NCI-H2029 treated with DMSO at 0.1 percent for 48 hours (cell line): ENCODE data around the gene ZNF467.

Source experiments
- DNase-seq: peaks from one replicate; lab custom pipeline; 2025; lab: John Stamatoyannopoulos, UW

The ZNF467 gene

DNA sequence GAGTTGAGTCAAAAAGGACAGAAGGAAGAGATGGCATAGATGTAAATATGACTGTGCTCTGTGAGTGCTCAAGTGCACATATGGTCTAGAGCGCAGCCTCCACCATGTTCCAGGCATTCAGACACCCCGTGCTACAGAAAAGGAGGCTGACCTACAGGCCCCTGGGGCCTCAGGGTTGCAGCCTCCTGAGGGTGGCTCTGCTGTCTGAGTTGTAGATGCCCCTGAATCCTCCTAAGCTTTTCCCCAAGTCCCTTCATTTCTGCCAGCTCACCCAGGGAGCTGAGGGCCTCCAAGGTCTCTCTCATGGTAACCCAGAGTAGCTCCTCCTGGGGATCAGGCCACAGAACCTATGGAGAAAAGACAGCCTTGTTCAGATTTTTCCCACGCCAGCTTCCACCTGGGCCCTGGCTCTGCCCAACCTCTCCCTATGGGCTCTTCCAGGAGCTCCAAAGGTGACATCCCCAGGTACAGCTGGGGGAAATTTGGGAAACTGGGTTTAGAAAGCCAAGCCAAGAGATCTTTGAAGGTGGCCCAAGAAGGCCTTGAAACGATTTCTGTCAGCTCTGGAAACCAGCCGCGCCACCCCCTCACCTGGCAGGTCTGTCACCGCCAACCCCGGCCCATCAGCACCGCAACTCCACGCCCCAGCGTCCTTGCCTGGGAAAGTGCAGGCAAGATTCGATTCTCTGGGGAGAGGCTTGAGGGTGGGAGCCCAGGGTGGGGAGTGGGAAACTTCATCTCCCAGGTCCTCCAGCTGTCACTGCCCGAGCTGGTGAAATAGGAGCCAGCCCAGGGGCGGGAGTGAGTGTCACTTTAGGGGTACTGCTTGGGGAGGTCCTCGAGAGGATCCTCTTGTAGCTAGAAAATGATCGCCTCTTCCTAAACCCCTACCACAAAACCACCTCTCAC, 2.4 kb downstream of the ZNF467 start:
- no peak for DNase-seq

- no peak for DNase-seq
Measured at GRCh38 chr7:149769915-149770314, 3.5 kb downstream of the ZNF467 start.

DNA sequence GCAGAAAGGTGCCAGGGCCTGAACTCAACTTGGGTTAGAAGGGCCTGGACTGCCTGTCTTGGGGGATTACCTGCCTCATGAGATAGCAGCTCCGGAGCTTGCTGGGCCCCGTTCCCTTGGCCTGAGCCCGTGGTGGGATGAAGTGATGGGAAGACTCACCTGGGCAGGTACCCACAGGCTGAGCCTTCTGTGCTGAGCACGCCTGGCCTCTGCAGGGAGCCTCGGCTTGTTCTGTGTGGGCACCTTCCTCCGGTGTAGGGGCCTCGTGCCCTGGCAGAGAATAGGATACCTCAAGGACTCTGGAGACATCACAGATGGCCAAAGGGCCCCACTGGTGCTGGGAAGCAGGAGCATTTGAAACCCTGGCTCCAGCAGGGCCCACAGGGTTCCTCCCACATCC, 4.5 kb downstream of the ZNF467 start:
- no peak for DNase-seq

- DNase-seq, result no peak
Measured at GRCh38 chr7:149767068-149767467, 6.3 kb downstream of the ZNF467 start.

- no peak for DNase-seq
Measured at GRCh38 chr7:149766135-149766675, 7.2 kb downstream of the ZNF467 start.

- no peak for DNase-seq
Measured at GRCh38 chr7:149765399-149766121, 7.8 kb downstream of the ZNF467 start.

GRCh38 chr7:149764481-149765398, 8.6 kb downstream of the ZNF467 start:
- no peak for DNase-seq

- no peak for DNase-seq
Measured at GRCh38 chr7:149763563-149764240, 9.7 kb downstream of the ZNF467 start.

- no peak for DNase-seq
Measured at GRCh38 chr7:149762610-149763009, 10.8 kb downstream of the ZNF467 start.

- DNase-seq, result no peak
Measured at GRCh38 chr7:149762089-149762488, 11.3 kb downstream of the ZNF467 start.

DNA sequence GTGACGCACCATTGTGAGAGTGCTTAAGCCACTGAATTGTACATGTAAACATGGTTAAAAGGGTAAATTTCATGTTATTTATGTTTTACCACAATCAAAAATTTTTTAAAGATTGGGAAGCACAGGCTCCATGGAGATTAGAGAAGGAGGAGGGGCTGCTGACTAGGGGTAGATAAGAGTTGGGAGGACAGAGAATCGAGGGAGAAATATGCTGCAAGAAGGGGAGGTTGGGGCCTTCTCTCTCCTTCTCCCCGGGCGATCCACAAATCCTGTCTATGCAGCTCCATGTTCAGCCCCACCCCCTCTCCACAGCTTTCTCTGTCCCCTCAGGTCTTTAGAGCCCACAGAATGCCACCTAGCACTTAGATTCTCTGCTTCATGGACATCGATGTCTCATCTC, 12.1 kb downstream of the ZNF467 start:
- DNase-seq, result no peak

DNA sequence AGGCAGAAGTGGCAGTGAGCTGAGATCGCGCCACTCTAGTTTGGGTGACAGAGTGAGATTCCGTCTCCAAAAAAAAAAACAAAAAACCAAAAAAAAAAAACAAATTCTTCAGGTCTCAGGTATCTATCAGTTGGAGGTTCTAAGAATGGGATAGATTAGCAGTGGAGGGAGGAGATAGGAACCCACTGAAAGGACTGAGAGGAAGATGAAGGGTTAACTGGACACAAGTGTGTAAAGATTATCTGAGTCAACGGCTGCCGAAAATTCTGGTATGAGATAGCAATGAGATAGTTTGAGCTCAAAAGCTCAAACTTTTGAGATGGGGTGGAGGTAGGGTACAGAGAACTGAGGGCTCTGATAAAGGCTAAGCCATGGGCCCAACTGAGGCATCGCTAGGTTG, 12.8 kb downstream of the ZNF467 start:
- DNase-seq, result no peak

DNA sequence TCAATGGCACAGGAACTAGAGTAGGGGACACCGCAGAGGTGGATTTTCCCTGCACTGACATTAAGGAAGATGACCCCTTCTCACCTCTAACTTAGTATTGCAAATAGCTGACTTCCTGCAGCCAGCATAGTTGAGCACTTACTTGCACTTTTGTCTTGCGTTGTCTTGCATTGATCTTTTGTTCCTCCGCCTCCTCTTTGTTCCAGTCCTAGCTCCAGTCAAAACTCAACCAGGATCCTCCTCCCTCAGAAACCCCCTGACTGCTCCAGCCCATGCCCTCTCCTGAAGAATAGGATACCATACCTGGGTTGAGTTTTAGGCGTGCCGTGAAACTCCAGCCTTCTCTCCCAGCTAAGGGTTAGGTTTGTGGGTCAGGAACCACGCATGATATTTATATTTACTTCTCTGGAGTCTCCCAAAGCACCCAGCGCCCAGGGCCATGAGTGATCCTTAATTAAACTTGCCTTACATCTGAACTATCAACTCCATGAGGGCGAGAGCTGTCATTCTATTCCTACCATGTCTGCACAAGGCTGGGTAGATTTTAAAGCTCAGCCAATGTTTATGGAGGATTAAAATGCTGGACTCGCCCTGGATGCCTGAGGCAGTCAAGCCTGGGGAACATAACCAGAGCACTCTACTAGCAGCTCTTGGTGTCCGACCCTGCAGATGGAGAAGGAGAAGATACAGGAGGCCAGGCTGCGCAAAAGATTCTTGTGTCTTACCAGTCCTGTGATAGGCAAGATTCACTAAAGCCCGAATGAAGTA, 14.1 kb downstream of the ZNF467 start:
- no peak for DNase-seq

GRCh38 chr7:149753375-149754233, 19.8 kb downstream of the ZNF467 start:
- no peak for DNase-seq

DNA sequence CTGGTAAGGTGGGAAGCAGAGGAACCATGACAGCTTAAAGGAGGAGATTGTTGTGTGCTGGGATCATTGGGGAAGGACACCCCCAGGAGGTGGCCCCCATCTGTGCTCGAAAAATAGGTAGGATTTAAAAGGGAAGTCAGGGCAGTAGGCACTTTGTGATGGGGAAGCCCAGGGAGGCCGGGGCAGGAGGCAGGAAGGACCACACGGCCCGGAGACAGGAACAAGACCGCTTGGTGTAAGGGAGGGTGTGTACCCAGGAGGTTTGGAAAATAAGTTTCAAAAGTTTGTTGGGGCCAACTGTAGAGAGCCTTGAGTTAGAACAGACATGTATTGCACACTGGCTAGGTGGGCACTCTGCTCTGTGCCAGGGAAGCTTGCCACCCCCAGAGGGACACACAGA, 20.7 kb downstream of the ZNF467 start:
- DNase-seq, result no peak

DNA sequence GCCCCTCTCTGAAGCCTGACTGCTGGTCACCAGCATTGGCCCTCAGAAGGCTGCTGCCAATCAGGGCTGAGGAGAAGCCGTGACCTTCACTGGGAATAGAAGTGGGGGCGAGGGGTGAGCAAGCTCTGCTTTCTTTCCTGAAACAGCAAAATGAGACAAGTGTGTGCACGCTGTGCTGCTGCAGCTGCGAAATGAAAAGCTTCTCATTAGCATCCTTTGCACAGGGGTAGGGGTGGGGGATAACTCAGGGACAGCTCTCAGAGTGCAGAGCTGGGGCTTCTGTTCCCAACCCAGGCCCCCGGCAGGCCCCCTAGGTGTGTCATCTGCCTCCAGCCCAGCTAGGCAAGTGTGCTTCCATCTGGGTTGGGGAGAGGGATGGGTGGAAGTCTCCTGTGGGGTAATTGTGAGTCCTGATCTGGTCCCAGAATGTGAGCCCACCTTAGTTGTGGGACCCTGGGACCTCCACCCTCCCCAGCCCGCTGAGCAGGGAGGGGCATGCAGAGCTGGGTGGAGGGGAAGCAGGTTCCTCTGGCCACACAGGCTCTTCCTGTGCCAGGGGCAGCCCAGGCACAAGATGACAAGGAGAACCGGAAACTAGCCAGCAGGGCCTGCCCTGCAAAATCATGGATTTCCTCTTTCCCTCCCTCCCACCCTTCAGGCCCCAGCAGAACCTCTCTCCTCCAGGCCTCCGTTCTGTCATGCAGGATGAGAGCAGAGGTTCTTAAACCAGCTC, 22.2 kb downstream of the ZNF467 start:
- no peak for DNase-seq

DNA sequence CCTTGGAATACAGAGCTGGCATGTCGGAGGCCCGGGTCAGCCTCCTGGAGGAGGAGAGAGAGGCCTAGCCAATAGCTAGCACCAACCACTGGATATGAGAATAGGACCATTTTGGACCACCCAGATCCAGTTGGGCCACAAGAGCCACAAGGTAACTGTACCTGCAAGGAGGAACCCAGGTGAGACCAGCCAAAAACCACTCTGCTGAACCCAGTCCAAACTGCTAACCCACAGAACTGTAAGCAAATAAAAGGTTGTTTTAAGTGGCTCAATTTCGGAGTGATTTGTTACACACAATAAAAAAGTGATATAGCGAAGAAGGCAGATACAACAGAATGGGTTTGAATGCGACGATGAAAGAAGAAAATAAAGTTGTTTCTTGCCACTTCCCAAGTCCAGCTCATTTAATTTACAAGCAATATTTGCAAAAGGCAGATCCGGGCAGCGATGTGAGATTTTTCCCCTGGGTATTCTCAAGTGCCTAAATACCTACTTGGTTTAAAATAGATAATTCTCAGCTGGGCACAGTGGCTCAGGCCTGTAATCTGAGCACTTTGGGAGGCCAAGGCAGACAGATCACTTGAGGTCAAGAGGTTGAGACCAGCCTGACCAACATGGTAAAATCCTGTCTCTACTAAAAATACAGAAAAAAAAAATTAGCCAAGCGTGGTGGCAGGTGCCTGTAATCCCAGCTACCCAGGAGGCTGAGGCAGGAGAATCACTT, 23.1 kb downstream of the ZNF467 start:
- no peak for DNase-seq
